HUES6 (cell line): Measurements from ENCODE around the gene ARHGAP22.

Experiments
- H3K27ac ChIP-seq: 2 replicates; pipeline ENCODE4 v1.7.0; 2013; ENCODE audit warnings: low read depth, mild to moderate bottlenecking, low read length, inconsistent platforms
- H3K27me3 ChIP-seq: 2 replicates; pipeline ENCODE4 v1.6.1; 2013; ENCODE audit warnings: low read length; ENCODE audit not compliant: control insufficient read depth, insufficient read depth
- H3K36me3 ChIP-seq: 2 replicates; pipeline ENCODE4 v1.6.1; 2013; ENCODE audit warnings: low read length; ENCODE audit not compliant: control insufficient read depth, insufficient read depth
- H3K4me1 ChIP-seq: 2 replicates; pipeline ENCODE4 v1.6.1; 2013; ENCODE audit warnings: low read length; ENCODE audit not compliant: control insufficient read depth, insufficient read depth
- H3K4me3 ChIP-seq: 2 replicates; pipeline ENCODE4 v1.5.1; 2013; ENCODE audit warnings: low read depth, low read length
- H3K9ac ChIP-seq: one replicate; pipeline ENCODE4 v1.6.1; 2013; ENCODE audit warnings: mild to moderate bottlenecking, low read length
- H3K9me3 ChIP-seq: 2 replicates; pipeline ENCODE4 v1.6.1; 2013; ENCODE audit warnings: low read depth, low read length; ENCODE audit not compliant: control insufficient read depth, insufficient read depth

ARHGAP22 gene

DNA sequence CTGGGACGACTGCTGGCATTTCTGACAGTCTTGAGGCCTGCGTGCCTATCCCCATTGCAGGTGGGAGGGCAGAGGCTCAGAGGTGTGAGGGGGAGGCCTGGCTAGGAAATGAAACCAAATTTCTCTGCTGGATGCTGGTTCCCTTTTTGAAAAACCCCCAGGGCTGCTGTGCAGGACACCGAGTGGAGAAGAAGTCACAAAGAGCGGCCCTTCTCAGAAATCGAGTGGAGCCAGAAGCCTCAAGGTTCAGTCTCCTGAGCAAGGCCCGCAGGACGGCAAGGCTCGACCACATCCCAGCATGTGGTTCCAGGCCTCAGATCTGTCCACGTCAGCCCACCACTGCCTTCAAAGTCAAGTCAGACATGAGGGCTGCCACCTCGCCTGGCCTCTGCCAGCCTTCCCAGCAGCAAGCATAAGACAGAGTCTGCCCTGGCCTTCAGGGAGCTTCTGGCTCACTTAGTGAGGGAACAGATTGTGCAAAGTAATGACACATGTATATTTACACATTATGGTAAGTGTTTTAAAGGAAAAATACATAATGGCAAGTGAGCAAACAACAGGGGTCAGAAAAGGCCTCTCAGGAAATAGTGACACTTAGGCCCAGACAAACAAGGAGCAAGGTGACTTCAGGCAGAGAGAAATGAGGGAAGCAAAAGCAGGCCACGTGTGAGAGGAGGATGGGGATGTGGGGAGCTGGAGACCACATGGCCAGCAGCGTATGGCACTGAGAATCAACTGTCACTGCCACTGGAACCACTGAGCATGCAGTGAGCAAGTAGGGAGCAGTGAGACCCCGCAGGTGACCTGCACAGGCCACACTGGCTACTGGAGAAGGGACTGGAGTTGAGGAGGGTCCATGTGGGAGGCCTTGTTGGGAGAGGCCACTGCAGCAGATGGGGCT lies 86.7 kb downstream of the ARHGAP22 start:
- Histone ChIP-seq H3K27me3 (peaks cover 12% of the 10 kb centered on the region; the same call in 1 of the 2 replicates), H3K9ac (no peak overlapping the region), H3K4me3 (no peak overlapping the region), H3K36me3 (no peaks in the 10 kb centered on the region), H3K9me3 (peaks cover 8% of the 10 kb centered on the region; the same call in 1 of the 2 replicates), H3K4me1 (peaks cover 6% of the 10 kb centered on the region; the same call in 1 of the 2 replicates), H3K27ac (no peak overlapping the region)

DNA sequence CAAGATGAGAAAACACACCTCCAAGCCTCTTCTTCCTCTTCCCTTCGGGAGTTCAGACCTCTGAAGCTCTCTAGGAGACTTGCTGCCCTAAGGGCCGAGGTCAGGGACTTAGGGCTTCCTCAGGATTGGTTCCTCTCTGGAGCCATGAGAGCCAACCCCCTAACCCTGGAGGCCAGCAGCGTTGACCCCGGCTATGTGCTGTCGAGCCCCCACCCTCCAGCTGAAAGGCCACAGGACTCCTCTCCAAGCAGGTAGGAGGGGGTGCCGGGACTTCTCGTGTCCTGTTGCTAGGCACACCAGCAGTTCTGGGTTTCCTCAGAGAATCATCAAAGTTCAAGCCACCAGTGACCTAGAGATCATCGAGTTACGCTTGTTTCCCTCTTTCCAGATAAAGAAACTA lies 87.4 kb downstream of the ARHGAP22 start:
- H3K27ac ChIP-seq, result no peak overlapping the region
- no peak overlapping the region for H3K9ac ChIP-seq
- peaks cover 9% of the 10 kb centered on the region; the same call in 1 of the 2 replicates for H3K9me3 ChIP-seq
- peaks cover 2% of the 10 kb centered on the region; the same call in 1 of the 2 replicates for H3K4me1 ChIP-seq
- no peaks in the 10 kb centered on the region for H3K36me3 ChIP-seq
- H3K27me3 ChIP-seq, result peaks cover 6% of the 10 kb centered on the region; the same call in 1 of the 2 replicates
- H3K4me3 ChIP-seq, result no peak overlapping the region

DNA sequence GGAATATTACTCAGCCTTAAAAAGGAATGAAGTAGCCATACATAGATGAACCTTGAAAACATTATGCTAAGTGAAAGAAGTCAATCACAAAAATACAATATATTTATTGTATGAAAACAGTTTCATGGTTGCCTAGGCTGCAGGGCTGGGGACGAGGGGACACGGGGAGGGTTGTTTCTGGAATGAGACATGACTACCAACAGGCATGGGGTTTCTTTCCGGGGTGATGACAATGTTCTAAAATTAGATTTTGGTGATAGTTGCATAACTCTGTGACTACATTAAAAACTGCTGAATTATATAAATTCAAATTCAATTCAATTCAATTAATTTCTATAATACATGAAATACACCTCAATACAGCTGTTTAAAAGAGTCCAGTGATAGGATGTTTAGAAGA lies 88.0 kb downstream of the ARHGAP22 start:
- peaks cover 9% of the 10 kb centered on the region; the same call in 1 of the 2 replicates for H3K9me3 ChIP-seq
- no peaks in the 10 kb centered on the region for H3K36me3 ChIP-seq
- H3K27ac ChIP-seq, result no peak overlapping the region
- peaks cover under 1% of the 10 kb centered on the region; the same call in 1 of the 2 replicates for H3K27me3 ChIP-seq
- no peak overlapping the region for H3K9ac ChIP-seq
- H3K4me3 ChIP-seq, result no peak overlapping the region
- peaks cover 2% of the 10 kb centered on the region; the same call in 1 of the 2 replicates for H3K4me1 ChIP-seq

DNA sequence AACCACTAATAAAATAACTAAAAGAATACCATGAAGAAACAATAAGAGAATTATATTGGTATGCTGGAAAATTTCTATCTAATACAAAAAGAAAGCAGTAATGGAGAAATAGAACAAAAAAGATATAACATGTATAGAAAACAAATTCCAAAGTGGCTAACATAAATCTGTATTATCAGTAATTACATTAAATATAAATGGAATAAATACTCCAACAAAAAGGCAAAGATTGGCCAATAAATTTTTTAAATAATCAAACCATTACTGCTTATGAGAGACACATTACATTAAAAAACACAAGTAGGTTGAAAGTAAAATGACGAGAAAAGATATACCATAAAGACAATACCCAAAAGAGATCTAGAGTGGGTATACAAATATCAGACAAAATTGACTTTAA lies 90.0 kb downstream of the ARHGAP22 start:
- Histone ChIP-seq H3K27me3 (no peaks in the 10 kb centered on the region), H3K4me3 (no peak overlapping the region), H3K9me3 (peaks cover 9% of the 10 kb centered on the region; the same call in 1 of the 2 replicates), H3K27ac (no peak overlapping the region), H3K4me1 (no peaks in the 10 kb centered on the region), H3K9ac (no peak overlapping the region), H3K36me3 (no peaks in the 10 kb centered on the region)

DNA sequence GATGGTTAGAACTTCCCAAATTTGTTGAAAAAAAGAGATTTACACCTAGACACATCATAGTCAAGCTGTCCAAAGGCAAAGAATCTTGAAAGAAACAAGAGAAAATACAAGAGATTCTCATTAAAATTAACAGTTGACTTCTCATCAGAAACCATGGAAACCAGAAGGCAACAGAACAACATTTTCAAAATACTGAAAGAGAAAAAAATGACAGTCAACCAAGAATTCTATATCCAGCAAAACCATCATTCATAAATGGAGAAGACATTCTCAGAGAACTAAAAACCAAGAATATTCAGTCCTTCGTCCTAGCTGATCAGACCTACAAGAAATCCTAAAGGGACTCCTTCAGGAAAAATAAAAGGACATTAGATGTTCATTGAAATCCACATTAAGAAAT lies 90.6 kb downstream of the ARHGAP22 start:
- Histone ChIP-seq H3K27ac (no peak overlapping the region), H3K27me3 (no peaks in the 10 kb centered on the region), H3K36me3 (no peaks in the 10 kb centered on the region), H3K4me1 (no peaks in the 10 kb centered on the region), H3K4me3 (no peak overlapping the region), H3K9me3 (peaks cover 9% of the 10 kb centered on the region; the same call in 1 of the 2 replicates), H3K9ac (no peak overlapping the region)

DNA sequence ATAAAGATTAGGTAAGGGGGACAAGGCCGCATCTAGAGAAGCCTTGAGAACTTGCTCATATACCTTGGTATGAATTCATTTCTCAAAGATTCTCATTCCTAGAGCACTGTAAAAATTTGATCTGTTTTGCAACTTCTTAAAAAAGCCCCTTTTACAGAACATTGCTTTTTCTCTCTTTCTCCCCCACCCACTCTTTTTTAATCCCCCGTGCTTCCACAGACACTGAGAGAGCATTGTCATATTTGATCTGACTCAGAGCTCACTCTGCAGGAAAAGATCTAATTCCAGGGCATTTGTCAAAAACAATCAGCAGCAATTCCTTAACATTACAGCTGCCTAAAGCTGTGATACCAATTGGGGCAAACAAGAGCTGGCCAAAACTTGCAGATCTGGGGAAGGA lies 92.0 kb downstream of the ARHGAP22 start:
- Histone ChIP-seq H3K36me3 (no peaks in the 10 kb centered on the region), H3K27ac (no peak overlapping the region), H3K9me3 (peaks cover 9% of the 10 kb centered on the region; the same call in 1 of the 2 replicates), H3K4me3 (no peak overlapping the region), H3K4me1 (peaks cover 7% of the 10 kb centered on the region; the same call in 1 of the 2 replicates), H3K27me3 (no peaks in the 10 kb centered on the region), H3K9ac (no peak overlapping the region)

DNA sequence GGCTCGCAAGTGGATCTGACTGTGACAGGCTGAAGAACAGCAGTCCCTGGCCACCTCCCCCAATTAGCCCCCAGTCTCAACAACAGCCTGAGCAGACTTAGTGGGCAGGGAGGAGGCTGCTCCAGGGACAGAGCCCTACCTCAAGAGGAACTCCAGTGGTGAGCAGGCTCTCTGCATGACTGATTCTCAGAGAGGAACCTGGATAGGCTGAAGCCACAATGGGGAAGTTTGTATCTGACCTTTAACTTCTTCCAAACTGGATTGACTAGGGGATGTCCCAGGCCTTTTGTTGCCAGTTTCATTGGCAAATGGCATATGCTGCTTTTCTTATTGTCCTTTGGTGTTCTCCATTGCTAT lies 93.0 kb downstream of the ARHGAP22 start:
- H3K9ac ChIP-seq, result no peak overlapping the region
- peaks cover 11% of the 10 kb centered on the region; the same call in 1 of the 2 replicates for H3K4me1 ChIP-seq
- H3K27ac ChIP-seq, result no peak overlapping the region
- H3K36me3 ChIP-seq, result no peaks in the 10 kb centered on the region
- peaks cover 9% of the 10 kb centered on the region; the same call in 1 of the 2 replicates for H3K9me3 ChIP-seq
- no peaks in the 10 kb centered on the region for H3K27me3 ChIP-seq
- H3K4me3 ChIP-seq, result no peak overlapping the region

DNA sequence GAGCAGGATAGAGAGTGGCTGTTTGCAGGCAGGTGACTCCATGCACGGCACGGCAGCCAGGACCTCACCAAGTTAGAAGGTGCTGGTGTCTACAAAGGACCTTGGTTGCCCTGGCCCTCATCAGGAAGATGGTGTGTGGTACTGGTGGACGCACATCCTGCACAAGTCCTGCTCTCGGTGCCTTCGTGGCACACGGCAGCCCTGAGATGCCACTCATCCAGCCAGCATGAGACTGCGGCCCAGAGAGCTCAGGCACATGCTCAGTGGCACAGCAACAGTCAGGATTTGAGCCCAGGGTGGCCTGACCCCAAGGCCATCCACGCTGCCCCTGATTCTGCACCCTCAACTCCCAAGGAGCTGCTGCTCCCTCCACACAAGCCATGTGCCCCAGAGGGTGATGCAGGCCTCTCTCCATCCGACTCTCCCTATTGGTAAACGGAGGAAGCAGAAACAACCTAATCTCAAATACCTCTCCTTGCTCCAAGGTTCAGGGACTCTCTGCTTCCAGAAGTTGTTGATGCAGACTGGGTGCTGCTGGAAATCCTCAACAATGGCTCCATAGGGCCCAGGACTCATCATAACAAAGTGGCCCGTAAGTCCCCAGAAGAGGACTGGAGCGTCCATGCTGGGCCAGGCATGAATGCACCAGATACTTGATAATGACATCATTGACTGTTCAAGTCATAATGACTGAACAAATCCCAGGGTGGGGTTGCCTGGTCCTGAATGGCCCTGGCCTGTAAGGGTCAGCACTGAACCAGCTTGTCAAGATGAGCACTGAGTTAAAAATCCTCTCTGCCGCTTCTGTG lies 93.6 kb downstream of the ARHGAP22 start:
- no peak overlapping the region for H3K27ac ChIP-seq
- H3K9ac ChIP-seq, result no peak overlapping the region
- H3K4me1 ChIP-seq, result peaks cover 11% of the 10 kb centered on the region; the same call in 1 of the 2 replicates
- H3K27me3 ChIP-seq, result no peaks in the 10 kb centered on the region
- no peaks in the 10 kb centered on the region for H3K36me3 ChIP-seq
- no peak overlapping the region for H3K4me3 ChIP-seq
- H3K9me3 ChIP-seq, result peaks cover 9% of the 10 kb centered on the region; the same call in 1 of the 2 replicates

DNA sequence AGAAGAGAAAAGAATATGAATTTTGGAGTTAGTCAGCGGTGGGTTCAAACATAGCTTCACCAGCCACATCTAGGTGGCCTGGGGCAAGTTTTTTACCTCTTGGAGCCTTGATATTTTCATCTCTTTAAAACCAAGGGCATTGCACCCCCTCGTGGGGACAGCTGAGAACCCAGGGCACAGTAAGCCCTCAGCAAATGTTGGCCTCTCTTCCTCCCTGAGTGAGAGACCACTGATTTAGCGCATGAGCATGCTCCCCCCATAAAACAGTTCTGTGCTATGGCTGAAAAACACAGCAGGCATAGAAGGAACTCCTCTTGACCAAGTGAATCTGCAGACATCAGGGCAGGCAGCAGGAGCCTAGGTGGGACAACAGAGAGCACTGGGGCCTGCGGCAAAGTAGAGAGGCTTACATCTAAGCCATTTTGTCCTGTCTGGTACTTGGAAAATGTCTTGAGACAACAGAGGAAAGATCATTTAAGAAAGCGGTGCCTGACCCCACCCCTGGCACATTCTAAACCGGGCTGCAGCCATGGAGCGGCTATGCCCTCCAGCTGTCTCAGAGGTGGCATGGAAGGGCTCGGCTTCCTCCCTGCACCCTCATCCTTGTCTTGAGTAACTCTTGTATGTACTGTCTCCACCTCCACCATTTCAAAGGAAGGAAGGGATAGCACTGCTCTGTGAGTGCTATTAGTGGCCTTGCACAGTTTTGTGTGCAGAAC lies 94.7 kb downstream of the ARHGAP22 start:
- Histone ChIP-seq H3K9me3 (peaks cover 9% of the 10 kb centered on the region; the same call in 1 of the 2 replicates), H3K4me1 (peaks cover 13% of the 10 kb centered on the region; the same call in 1 of the 2 replicates), H3K27me3 (no peaks in the 10 kb centered on the region), H3K27ac (no peak overlapping the region), H3K9ac (no peak overlapping the region), H3K4me3 (no peak overlapping the region), H3K36me3 (no peaks in the 10 kb centered on the region)
